Measurements from ENCODE around the gene ANAPC7.

- TF ChIP-seq EP300 (IDR thresholded peaks at IDR 0.05; ENCODE audit: borderline replicate concordance) (no peak), REST (IDR thresholded peaks at IDR 0.05; ENCODE audit: low read depth) (no peak), CEBPB (IDR thresholded peaks at IDR 0.05) (no peak), RAD21 (IDR thresholded peaks at IDR 0.05; ENCODE audit: low read depth) (no peak), MAX (IDR thresholded peaks at IDR 0.05) (no peak), EGR1 (IDR thresholded peaks at IDR 0.05) (no peak), CREB1 (IDR thresholded peaks at IDR 0.05; ENCODE audit: low read depth) (no peak), TEAD4 (IDR thresholded peaks at IDR 0.05) (no peak), YY1 (IDR thresholded peaks at IDR 0.05; ENCODE audit: low read depth) (no peak), TAF1 (IDR thresholded peaks at IDR 0.05; ENCODE audit: low read depth) (no peak)
Observed at GRCh38 chr12:110352401-110352800, 51.1 kb downstream of the ANAPC7 start.
